CD4-positive, alpha-beta T cell treated with Interleukin-4 for 4 hours (primary cell): Measurements from ENCODE around the gene MAP4K2.
"Not testable (repeated sequence)": the region's sequence is repeated elsewhere in the genome, so short reads cannot be mapped to it uniquely, and the experiment has no call there.

Source experiments
- DNase-seq: peaks from one replicate; pipeline ENCODE4 v3.0.0-alpha.2; 2020

MAP4K2 gene

DNA sequence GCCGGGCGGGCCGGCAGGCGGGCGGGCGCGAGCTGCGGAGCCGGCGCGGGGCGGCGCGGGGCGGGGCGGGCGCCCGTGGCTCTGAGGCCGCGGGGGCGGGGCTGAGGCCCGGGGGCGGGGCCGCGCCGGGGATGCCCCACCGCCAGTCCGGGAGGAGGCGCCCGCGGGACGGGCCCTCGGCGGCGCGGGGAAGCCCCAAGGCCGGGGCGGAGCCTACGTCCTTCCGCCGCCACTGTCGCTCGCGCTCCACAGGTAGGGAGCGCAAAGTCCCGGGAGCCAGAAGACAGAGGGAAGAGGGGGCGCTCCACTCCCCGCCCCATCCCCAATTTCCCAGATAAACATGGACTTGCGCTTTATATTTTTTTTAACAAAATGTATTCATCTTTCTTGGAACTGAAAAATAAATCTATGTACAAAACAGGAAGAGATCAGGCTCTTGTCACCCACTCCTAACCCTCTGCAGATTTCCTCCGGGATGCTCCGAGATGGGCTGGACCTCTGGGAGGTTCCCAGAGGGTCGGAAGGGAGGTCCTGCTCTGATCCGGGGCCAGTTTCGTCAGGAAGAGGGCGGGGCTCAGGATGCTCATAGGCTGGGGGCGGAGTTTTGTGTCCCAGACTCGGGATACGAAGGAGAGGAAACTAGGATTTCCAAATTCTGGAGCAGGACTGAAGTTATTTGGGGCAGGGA lies at the start of gene MAP4K2:
TSS of gene MAP4K2 (minus strand) at position 57 of the 688 bp plus-strand sequence. CDS start 65 bp downstream, outside the sequence.
- DNase-seq = peak; percentile 75

DNA sequence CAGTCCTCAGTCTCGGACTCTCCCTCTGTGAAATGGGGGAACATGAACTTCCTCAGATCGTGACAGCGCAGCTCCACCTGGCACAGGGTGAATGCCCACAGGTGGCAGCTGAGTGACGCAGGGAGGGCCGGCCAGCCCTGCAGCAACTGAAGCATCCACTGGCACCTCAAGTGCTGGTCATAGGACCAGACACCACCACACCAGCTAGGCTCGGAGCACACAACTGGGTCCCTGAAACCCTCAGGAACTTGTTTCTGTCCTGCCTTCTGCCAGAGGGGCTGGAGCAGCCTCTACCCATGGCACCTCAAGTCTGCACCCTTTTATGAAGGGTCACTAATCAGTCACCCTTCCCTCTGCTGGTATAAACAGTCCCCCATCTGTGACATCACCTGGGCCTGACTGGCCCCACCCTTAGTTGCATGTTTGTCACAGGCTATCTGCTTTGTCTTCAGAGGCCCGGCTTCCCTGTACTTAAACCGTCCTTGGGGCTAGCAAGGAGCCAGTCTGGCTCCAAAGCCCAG lies 48.9 kb upstream of the MAP4K2 start:
- DNase-seq = no peak

DNA sequence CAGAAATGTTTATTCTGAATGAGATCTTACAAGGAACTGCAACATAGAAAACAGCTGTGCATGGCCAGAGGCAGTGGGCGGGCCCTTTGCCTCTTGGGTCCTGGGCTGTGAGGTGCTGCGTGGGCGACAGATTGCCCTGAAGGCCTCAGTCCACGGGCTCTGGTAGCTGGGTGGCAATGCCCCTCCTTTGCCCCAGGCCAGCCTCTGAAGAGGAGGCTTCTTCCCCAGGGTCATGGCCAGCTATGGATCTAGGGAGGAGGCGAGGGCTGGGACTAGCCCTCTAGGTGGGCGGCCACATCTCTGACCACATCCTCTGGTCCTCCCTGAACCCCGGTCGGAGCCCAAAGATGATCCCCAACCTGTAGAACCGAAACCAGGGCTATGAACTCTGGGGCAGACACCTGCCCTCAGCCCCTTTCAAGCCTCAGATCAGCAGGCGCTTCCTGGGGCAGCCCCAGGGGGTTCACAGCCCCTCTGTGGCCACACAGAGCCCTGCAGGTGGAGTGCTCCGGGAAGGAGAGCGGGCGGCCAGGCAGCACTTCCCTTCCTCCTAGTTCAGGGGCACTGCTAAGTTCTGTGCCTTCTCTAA lies 48.1 kb upstream of the MAP4K2 start:
- peak; percentile 56 for DNase-seq

DNA sequence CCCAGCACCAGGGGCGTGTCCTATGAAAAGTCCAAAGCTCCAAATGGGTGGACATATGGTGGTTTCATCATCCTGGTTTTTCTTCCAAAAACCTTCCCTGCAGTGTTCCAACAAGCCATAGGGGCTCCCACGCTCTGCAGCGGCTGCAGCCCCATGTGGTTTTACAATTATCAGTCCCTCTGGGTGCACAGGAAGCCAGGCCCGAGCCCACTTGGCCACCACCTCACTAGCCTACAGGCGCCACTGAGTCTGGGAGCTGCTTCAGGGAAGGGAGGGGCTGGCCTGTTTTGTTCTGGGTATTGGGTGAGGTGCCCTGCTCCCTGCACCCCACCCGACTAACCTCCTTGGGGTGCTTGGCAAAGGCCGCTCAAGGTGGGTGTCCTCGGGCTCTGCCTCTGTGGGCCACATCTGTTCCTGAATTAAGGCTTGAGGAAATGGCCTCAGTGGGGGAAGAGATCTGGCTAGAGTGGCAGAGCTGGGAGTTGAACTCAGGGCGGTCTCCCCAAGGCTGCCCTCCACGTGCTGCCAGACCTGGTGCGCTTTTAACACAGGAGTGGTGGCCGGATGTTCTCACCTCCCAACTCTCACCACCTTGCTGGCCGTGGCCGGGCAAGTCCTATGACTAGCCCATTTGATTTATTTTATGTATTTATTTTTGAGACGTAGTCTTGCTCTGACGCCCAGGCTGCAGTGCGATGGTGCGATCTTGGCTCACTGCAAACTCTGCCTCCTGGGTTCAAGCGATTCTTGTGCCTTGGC lies 46.8 kb upstream of the MAP4K2 start:
- DNase-seq = no peak

DNA sequence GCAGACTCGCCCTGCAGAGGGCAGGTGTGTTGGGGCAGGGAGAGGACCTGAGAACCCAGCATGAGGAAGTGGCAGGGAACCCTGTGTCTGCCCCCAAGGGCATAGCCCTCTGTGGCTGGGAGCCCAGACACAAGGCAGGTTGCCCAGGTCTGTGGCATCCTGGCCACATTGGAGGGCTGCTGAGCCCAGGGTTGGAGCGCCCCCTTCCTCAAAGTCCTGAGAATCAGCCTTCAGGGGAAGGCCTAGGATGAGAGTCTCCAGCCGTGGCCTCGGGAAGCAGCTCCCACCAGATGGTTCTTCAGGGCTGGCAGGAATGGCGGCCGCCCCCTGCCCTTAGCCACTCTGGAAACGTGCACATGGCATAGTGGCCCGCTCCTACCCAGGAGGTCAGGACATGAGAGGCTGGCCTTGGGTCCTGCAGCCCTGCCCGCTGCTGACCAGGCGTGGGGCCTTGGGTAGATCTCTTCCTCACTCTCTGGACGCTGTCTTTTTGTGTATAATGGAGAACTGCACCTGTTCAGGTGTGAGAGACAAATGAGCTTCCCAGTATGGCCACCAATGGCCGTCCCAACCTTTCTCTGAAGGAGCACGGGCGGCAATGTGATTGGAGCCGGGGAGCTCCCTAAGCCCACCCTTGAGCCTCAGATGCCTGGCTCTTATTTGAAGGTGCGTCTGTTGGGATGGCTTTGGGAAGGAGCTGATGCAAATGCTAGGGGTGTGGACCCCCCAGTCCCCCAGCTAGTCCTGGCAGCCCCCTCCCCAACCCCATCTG lies 46.0 kb upstream of the MAP4K2 start:
- no peak for DNase-seq

DNA sequence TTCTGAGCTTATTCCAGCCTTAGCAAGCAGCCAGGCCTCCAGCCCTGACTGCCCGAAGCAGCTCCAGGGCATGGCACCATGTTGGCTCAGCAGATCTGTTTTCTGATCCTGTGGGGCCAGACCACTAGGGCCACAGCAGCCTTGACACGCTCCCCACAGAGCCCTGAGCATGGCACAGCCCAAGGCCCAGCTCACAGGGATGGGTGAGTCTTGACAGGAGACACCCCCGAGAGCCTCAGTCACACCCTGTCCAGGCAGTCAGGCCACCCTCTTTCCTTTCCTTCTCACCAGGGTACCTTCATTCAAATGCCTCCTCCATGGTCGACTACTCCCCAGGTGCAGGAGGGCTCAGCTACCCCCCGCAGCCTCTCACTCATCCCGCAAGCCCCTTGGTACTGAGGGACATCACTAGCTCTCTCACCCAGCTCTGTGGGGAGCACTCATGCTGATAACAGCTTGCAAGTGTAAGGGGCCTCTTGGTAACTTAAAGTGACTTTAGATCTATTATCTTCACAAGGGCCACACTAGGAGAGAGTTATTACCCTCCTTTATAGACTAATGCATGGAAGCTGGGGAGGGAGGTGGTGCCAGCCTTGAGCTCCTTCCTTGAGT lies 45.3 kb upstream of the MAP4K2 start:
- DNase-seq = no peak

DNA sequence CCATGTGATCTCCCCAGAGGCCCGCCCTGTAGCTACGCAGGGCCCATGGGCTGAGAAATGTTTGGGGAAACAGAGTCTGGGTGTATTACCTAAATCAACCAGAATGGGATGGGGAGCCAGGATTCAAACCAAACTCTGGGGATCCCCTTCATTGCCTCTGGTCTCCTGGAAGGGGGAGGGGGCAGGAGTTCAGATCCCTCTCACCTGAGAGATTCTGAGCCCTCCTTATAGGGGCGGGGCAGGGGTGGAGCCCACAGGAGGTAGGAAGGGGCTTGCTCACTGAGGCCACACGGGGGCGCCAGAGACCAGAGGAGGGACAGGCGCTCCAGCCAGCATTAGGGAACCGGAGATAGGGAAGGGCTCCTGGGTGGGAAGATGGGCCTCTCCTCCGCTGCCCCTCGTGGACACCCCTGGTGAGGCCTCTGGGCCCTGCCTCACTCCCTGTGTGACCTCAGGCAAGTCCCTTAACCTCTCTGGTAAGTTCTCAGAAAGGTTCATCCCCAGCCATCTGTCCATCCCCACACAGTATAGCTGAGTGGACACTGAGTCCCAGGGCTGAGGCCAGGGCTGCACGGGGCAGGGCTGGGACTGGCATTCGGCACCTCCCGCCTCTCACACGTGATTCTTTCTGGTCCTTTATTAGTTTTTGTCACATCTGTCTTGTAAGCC lies 44.1 kb upstream of the MAP4K2 start:
- DNase-seq = peak; percentile 86

DNA sequence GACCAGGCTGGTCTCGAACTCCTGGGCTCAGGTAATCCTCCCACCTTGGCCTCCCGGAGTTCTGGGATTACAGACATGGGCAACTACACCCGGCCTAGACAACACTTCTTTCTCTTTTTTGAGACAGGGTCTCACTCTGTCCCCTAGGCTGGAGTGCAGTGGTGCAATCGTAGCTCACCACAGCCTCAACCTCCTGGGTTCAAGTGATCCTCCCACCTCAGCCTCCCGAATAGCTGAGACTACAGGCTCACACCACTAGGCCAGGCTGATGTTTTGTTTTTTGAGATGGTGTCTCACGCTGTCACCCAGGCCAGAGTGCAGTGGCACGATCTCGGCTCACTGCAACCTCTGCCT lies 42.7 kb upstream of the MAP4K2 start:
- not testable (repeated sequence) for DNase-seq

DNA sequence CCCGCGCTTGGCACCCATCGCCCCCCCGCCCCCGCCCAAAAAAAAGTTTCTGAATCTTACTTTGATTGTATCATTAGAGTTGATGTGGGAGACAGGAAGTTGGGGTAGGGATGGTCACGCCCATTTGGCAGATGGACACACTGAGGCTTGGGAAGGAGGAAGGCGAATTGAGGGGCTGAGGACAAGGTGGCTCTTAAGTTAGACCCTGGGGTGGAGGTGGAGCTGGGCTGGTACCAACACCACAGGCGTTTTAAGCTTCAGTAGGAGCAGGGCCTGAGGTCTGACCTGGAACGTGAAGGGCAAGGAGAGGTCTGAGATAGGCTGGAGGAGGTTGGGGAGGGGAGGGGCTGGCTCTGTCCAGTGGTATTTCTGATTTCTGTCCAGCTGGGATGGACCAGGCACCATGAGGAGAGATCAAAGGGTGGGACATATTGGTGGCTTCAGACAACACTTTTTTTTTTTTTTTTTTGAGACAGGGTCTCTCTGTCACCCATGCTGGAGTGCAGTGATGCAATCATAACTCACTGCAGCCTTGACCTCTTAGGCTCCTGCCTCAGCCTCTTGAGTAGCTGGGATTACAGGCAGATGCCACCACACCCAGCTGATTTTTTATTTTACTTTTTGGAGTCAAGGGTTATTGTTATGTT lies 42.2 kb upstream of the MAP4K2 start:
- no peak for DNase-seq

DNA sequence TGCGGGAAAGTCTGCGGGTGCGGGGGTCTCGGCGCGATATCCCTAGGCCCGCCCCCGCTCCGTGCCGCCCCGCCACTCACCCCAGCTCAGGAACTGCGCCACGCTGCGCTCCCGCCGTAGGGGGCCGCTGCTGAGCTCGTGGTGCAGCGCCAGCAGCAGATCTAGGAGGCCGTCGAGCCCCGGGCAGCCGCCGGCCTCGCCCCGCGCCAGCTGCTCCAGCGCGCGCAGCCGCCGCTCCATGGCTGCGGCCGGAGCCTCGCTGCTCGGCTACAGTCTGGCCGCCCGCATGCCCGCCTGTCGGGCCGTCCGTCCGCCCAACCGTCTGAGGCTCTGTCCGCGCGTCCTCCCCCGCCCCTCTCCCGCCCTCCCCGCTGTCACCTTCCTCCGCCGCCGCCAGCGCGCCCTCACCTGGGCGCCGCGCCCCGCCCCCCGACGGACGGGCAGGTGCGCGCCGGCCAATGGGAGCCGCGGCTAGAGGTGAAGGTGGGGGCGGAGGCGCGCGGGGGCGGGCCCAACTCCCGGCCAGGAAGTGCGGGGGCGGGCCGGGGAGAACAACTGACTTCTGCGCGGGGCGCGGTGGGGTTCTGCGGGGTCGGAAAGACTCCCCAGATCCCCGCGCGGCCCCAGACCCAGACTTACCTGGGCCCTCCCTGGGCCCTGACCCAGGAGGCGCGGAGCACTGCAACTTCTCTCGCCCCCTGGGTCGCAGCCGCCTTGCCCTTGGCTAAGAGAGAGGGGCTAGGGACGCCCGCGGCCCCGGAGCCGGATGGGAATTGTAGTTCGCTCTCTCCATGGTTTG lies 41.5 kb upstream of the MAP4K2 start, which contains the start of gene CDC42BPG:
TSS of gene CDC42BPG (minus strand) at position 324 of the 799 bp plus-strand sequence. CDS start at position 240, 84 bp downstream.
- DNase-seq = peak; percentile 71

DNA sequence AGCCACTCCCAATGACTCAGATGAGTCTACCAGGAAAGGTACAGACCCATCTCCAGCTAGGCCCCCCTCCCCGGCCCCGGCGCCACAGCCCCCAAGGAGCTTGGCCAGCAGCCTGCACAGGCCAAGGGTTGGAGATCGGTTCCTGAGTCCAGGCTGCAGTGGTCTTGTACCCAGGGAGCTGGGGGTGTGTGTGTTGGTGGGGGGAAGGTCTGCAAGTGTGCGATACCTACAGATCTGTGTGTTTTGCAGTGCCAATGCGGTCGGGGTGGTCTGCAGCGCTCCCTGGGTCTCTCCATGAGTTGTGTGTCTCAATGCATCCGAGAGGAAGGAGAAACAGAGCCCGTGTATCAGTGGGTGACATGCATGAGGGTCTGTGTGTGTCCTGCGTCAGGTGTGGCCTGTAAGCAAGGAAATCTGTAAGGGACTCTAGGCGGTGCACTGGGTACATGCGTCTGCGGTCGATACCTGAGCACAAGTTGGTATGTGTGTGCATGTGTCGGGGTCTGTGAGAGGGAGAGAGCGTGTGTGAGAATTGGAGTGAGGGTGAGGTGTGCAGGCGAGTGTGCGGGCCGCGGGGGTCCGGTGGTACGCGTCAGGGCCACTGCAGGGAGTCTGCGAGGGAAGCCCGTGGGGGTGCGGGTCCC lies 40.8 kb upstream of the MAP4K2 start:
- DNase-seq = no peak

DNA sequence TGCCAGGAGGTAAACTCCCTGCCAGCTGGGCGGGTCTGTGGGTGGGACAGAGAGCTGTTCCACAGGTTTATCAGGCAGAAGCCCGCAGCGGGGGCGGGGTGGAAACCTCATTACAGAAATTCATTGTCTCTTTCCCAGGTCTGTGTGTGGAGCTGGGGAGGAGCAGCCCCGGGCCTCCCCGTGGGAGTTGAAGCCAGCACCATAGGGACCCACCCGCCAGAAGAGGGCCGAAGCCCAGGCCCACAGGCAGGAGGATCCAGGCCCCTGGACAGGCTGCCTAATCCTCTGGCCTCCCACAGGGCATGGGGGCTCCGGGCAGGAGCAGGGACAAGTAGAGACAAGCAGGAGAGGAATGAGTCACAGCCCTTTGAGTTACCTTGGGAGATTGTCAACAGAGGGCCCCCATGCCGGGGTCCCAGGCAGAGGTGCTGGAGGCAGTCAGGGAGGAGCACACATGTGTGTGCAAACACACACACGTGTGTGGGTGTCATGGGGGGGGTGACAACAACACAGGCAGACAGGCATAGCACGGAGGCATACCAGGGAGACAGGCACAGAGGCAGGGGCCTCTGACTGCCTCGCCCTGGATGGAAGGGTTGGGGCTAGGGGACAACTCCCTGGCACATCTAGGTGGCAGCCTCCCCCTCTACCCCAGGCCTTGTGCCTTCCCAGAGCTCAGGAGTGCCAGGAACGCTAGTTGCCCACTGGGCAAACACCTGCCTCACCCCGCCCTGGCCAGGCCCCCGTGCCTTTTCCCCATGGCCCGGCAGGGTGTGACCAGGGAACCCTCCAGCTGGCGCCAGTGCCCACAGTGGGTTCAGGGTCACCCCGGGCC lies 40.1 kb upstream of the MAP4K2 start:
- no peak for DNase-seq

DNA sequence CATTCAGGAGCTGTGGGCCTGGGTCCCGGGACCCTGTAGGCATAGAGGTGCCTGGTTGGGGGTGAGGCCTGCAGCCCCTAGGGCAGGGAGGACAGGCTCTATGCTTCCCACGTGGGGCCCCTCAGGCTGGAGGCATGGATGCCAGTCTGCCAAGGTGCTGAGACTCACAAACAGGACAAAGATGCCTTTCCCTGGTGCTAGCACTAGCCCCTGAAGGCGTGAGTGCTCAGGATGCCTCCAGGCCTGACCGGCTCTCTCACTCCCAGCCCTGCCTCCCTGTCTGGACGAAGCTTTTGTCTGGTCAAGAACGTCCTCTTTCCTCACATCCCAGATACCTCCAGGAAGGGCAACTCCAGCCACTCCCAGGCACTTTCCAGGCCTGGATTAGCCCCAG lies 39.3 kb upstream of the MAP4K2 start:
- no peak for DNase-seq

DNA sequence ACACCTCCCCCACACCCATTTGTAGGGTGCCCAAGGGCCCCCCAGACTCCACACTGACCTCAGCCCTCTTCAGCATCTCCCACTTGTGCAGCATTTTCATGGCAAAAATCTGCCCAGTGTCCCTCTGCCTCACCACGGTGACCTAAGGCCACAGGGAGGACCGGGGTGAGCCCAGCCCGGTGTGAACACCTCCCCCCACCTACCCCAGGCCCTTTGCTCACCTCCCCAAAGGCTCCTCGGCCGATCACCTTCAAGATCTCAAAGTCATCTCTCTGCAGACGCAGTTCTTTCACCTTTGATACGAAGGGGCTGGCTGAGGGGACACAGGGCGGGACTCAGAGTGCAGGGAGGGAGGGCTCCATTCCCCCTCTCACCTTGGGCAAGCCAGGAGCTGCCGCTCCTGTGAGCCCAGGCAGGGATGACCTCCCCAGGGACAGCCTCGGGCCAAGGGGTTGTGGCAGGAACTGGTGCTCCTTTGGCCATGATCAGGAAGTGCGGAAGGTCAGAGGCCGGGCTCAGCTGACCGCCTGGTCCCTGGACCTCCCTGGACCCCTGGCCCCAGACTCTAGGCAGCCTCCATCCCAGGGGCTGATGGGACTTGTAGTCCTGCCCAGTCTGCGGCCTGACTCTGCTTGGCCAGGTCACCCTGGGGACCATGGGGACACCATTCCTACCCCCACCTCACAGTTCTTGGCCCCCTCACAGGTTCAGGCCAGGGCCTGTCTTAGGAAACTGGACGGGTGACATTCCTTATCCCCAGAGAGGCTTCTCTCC lies 38.8 kb upstream of the MAP4K2 start:
- DNase-seq = no peak

DNA sequence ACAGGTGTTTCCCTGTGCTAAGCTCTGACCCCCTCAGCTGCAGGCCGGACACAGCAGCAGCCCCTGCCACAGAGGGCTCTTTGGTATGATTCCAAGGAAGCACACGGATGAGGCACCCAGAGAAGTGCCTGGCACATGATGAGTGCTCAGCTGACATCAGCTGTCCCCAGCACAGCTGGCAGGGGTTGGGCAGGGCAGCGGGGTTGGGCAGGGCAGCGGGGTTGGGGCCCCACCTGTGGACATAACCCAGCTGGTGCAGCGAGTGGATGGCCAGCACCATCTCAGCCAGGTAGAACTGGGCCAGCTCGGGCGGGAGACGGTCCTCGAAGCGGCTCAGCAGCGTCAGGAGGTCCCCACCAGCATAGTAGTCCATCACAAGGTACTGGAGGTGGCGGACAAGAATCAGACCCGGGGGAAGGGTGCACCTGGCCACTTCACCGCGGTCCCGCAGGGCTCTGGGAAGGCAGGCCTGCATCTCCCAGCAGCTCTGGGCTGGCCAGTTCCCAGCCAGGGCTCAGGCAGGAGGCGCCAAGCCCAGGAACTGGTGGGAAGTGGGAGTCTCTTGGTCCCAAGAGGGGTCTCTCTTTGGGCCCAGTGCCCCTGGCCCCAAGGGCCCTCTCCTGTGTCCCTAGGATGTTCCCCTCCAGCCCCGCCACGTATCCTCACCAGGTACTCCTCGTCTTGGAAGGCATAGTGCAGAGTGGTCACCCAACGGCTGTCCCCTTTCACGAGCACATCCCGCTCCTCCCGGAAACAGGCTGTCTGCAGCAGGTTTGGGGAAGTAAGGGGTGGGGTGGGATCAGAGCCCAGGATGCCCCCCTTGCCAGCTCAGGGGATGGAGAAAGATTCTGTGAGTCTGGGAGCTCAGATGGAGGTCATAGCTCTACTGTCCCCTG lies 37.1 kb upstream of the MAP4K2 start:
- DNase-seq = no peak

DNA sequence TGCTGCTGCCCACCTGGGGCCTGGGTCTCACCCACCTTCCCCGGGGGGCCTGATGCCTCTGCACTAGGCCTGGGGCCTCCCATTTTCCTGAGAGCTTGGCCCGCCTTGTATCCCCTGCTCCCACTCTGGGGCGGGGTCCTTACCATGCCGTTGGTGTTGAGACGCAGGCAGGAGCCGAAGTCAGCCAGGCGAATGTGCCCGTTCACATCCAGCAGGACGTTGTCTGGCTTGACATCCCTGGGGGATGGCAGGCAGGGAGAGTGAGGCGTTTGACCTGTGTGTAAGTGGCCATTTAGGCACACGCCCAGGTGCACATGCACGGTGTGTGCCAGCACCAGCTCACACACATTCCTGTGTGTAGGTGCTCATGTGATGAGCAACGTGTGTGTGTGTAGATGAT lies 36.3 kb upstream of the MAP4K2 start:
- no peak for DNase-seq
